Astrocyte of the spinal cord (primary cell): ENCODE results near the gene SPEF2.

Experiments used
- DNase-seq: peaks from one replicate; pipeline ENCODE4 v3.0.0; 2011; ENCODE audit warnings: low read depth, low spot score
- H3K4me3 ChIP-seq: 2 replicates; pipeline ENCODE4 v1.5.1; 2011; ENCODE audit warnings: low read depth, mild to moderate bottlenecking, low read length, moderate library complexity
- in situ Hi-C: cut with HindIII; loops from 2 replicates; pipeline ENCODE4 v1.10.0; 2017; ENCODE audit warnings: low sequenced_read_pairs
- TF ChIP-seq, protein P1 (sequence below): IDR thresholded peaks from 2 replicates; pipeline ENCODE4 v1.5.1; 2012; ENCODE audit warnings: low read depth, mild to moderate bottlenecking, low read length, inconsistent platforms

Gene SPEF2

DNA sequence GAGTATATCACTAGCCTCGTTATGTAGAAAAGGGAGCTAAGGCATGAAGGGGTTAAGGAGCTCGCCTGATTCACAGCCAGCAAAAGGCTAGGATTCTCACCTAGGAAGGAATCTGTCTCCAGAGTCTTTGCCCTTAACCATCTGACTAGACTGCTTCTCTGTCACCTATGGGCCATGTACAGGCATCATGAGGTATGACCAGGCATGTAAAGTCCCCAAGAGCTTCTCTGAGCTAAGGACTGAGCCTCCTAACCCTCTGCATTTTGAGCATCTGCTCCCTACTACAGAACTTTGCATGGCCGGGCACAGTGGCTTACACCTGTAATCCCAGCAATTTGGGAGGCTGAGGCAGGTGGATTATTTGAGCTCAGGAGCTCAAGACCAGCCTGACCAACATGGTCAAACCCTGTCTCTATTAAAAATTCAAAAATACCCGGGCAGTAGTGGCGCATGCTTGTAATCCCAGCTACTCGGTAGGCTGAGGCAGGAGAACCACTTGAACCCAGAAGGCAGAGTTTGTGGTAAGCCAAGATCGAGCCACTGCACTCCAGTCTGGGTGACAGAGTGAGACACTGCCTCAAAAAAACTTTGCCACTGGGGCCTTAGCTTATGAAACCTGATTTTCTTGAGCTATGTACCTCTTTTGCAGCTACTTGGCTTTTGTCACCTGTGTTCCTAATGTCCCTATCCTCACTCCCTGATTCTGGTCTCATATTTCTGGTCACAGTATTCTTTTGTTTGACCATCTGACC, 205.9 kb downstream of the SPEF2 start:
- in situ Hi-C loops, result no loop called here
- H3K4me3 ChIP-seq, result no peak overlapping the region
- TF ChIP-seq, protein P1, sequence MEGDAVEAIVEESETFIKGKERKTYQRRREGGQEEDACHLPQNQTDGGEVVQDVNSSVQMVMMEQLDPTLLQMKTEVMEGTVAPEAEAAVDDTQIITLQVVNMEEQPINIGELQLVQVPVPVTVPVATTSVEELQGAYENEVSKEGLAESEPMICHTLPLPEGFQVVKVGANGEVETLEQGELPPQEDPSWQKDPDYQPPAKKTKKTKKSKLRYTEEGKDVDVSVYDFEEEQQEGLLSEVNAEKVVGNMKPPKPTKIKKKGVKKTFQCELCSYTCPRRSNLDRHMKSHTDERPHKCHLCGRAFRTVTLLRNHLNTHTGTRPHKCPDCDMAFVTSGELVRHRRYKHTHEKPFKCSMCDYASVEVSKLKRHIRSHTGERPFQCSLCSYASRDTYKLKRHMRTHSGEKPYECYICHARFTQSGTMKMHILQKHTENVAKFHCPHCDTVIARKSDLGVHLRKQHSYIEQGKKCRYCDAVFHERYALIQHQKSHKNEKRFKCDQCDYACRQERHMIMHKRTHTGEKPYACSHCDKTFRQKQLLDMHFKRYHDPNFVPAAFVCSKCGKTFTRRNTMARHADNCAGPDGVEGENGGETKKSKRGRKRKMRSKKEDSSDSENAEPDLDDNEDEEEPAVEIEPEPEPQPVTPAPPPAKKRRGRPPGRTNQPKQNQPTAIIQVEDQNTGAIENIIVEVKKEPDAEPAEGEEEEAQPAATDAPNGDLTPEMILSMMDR, result no peak
- no peak for DNase-seq

DNA sequence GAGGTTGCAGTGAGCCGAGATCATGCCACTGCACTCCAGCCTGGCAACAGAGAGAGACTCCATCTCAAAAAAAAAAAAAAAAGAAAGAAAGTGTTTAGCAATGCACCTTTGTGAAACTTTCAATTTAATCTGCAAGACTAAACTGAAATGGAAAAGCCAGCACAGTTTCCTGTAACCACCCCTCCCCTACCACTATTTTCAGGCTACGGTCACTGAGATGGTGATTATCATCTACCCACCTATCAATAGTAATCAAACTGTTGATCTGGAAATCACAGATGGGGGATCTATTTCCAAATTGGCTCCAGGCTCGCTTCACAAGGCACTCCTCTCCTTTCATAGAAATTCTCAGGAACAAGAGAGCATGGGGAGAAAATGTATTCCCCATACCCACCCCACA, 208.4 kb downstream of the SPEF2 start:
- TF ChIP-seq, protein P1, result no peak
- in situ Hi-C loops, result no loop called here
- DNase-seq, result no peak
- H3K4me3 ChIP-seq, result no peak overlapping the region

DNA sequence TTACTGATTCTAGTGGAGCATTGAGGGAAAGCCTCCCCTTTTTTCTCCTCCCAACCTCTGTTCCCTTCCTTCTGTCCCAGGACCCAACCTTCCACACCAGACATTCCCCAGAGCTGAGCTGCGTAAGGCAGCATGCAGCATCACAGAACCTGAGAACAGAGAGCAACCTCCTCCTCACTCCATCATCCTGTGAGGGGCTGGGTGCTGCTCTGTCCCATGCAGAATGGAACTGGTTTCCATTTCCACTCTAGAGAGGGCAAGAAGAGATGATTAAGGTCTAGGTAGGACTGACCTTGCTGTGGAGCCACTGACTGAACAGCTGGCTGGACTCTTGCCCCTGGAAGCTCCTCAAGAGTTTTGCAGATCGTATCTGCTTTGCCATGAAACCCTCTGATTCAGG, 208.9 kb downstream of the SPEF2 start:
- H3K4me3 ChIP-seq, result no peak overlapping the region
- DNase-seq, result no peak
- TF ChIP-seq, protein P1, result no peak
- in situ Hi-C loops, result no loop called here

DNA sequence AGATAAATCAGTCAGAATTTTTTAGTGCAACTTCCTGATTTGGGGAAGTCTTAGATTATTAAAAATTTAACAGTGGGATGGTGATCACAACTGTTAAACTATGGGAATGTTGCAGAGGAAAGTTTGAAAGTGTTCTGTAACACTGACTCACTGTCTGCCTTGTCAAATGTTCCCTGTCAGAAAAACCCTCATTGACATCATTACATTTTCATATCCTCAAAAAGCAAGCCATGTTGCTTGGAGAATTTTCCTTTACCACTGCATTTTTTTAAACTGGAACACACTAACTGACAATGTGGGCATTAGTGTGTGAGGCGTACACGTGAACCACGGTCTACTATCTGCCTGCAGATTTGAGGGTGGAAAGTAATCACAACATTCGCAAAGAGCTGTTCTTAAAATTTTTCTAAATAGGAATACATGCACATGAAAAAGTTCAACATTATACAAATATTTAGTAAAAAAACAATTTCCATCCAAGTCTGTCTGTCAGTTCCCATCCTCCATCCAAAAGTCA, 210.5 kb downstream of the SPEF2 start:
- no peak for DNase-seq
- in situ Hi-C loops, result no loop called here

DNA sequence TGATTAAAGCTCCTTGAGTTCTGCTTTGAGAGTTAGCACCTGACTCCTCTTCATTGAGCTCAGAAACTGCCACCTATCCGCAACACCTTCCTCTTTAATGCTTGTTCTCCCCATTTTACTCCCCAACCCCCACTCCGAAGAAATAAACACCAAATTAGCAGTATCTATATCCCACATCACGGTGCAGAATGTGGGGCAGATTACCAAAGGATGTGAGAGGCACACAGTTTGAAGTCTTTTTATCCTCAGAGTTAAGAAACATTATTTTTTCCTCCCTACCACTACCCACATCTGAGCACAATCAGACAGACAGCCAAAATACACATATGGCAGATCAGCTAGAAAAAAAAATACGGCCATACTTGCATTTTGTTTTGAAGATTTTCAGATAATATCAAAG, 212.9 kb downstream of the SPEF2 start:
- in situ Hi-C loops, result no loop called here
- H3K4me3 ChIP-seq, result no peak overlapping the region
- DNase-seq, result no peak
- TF ChIP-seq, protein P1, result no peak

More for the DNA sequence above, 210.5 kb downstream of the SPEF2 start:
- TF ChIP-seq, protein P1, result no peak
- H3K4me3 ChIP-seq, result no peak overlapping the region

DNA sequence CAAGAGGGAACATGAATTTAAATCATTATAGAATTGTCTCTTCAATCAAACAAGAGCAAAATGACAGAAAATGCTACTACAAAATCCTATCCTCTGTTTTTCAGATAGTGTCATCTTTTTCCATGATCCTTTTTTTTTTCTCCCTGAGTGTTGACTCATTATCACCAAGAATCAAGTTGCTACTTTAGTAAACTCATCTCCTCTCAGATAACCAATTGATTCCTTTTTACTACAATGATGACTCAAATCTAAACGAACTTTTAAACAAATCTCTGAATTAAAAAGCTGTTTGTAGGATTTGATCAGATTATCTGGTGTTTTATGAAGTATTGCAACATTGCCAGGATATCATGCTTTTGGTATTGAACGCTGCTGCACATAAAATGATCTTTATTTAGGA, 215.1 kb downstream of the SPEF2 start:
- DNase-seq, result no peak
- in situ Hi-C loops, result no loop called here
- no peak overlapping the region for H3K4me3 ChIP-seq
- TF ChIP-seq, protein P1, result no peak
